Measurements from ENCODE around the gene LTBP4. TPM values are rescaled to one million over a fixed set of nuclear protein-coding genes. Genes with fewer than 3 reads are reported as not detected.

Gene LTBP4
- total RNA-seq, 6 experiments from 2014 or later, result 19.3 to 40.8 (median 34.4) TPM

DNA sequence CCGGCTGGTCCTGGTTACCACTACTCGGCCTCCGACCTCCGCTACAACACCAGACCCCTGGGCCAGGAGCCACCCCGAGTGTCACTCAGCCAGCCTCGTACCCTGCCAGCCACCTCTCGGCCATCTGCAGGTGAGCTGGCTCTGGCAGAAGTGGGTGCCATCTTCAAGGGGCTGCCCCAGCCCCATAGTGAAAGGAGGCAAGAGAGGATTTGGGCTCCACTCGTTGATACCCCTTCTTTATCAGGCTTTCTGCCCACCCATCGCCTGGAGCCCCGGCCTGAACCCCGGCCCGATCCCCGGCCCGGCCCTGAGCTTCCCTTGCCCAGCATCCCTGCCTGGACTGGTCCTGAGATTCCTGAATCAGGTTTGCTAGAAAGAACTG lies 7.1 kb downstream of the LTBP4 start:
- Histone ChIP-seq H3K36me3 (no peaks in the 10 kb centered on the region), H3K27me3 (peaks cover 0 to 3% of the 10 kb centered on the region in 2 donors), H3K4me3 (no peak overlapping the region), H3K27ac (no peak overlapping the region), H3K4me1 (peaks cover 0 to 30% (median 0%) of the 10 kb centered on the region in 4 donors), H3K9me3 (no peaks in the 10 kb centered on the region)
- TF ChIP-seq POLR2A (IDR thresholded peaks at IDR 0.05), result no peak
- TF ChIP-seq, protein P1, sequence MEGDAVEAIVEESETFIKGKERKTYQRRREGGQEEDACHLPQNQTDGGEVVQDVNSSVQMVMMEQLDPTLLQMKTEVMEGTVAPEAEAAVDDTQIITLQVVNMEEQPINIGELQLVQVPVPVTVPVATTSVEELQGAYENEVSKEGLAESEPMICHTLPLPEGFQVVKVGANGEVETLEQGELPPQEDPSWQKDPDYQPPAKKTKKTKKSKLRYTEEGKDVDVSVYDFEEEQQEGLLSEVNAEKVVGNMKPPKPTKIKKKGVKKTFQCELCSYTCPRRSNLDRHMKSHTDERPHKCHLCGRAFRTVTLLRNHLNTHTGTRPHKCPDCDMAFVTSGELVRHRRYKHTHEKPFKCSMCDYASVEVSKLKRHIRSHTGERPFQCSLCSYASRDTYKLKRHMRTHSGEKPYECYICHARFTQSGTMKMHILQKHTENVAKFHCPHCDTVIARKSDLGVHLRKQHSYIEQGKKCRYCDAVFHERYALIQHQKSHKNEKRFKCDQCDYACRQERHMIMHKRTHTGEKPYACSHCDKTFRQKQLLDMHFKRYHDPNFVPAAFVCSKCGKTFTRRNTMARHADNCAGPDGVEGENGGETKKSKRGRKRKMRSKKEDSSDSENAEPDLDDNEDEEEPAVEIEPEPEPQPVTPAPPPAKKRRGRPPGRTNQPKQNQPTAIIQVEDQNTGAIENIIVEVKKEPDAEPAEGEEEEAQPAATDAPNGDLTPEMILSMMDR (IDR thresholded peaks at IDR 0.05), result no peak
- ATAC-seq, result no peak
- intact Hi-C loops (cut with DNase I), result no loop called here
- WGBS (ENCODE audit: insufficient coverage, low coverage, low lambda C conversion rate, missing lambda C conversion rate), result 14% methylated on average over 1 of the region's 14 CpGs
- no peak for DNase-seq

DNA sequence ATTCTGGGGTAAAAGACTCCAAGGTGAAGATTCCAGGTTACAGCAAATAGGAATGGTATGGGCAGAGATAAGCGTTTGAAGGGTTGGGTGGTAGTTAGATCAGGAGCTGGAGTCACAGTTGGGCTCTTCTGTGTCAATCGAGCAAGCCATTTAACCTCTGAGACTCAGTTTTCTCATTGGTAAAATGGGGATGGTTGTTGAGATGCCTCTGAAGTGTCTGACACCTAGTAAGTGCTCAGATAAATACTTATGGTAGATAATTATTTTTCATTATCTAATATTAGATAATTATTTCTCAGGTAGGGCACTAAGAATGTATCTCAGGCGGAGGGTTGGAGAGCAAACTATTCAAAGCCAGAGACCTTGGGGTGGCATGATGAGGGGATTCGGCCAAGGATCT lies 7.8 kb downstream of the LTBP4 start:
- H3K4me3 ChIP-seq, result no peak overlapping the region
- H3K9me3 ChIP-seq, result no peaks in the 10 kb centered on the region
- no peak for DNase-seq
- H3K27me3 ChIP-seq, result peaks cover 0 to 3% of the 10 kb centered on the region in 2 donors
- 52% methylated on average over 3 of the region's 4 CpGs for WGBS (ENCODE audit: insufficient coverage, low coverage, low lambda C conversion rate, missing lambda C conversion rate)
- H3K27ac ChIP-seq, result no peak overlapping the region
- no peak for ATAC-seq
- no peaks in the 10 kb centered on the region for H3K36me3 ChIP-seq
- intact Hi-C loops (cut with DNase I), result no loop called here
- TF ChIP-seq, protein P1 (IDR thresholded peaks at IDR 0.05), result no peak
- TF ChIP-seq POLR2A (IDR thresholded peaks at IDR 0.05), result no peak
- H3K4me1 ChIP-seq, result peaks cover 0 to 30% (median 0%) of the 10 kb centered on the region in 4 donors

- TF ChIP-seq, protein P1 (IDR thresholded peaks at IDR 0.05), result no peak
- TF ChIP-seq POLR2A (IDR thresholded peaks at IDR 0.05), result peak; percentile 37
- ATAC-seq (peak; percentile 73 to 85 (median 76)), DNase-seq (peak; percentile 91 to 93 (median 93))
- peaks cover 0 to 3% of the 10 kb centered on the region in 2 donors for H3K27me3 ChIP-seq
- peak overlapping the region; percentile 35 to 57 (median 53) for H3K4me3 ChIP-seq
- H3K4me1 ChIP-seq, result peaks cover 0 to 23% (median 0%) of the 10 kb centered on the region in 4 donors
- intact Hi-C loops (cut with DNase I), result no loop called here
- H3K9me3 ChIP-seq, result no peaks in the 10 kb centered on the region
- no peaks in the 10 kb centered on the region for H3K36me3 ChIP-seq
- 3% methylated on average over 10 of the region's 50 CpGs for WGBS (ENCODE audit: insufficient coverage, low coverage, low lambda C conversion rate, missing lambda C conversion rate)
- H3K27ac ChIP-seq, result peak overlapping the region in 1 of 3 donors; percentile 29
These were observed 8.6 kb downstream of the LTBP4 start for GRCh38 chr19:40609561-40610395.

DNA sequence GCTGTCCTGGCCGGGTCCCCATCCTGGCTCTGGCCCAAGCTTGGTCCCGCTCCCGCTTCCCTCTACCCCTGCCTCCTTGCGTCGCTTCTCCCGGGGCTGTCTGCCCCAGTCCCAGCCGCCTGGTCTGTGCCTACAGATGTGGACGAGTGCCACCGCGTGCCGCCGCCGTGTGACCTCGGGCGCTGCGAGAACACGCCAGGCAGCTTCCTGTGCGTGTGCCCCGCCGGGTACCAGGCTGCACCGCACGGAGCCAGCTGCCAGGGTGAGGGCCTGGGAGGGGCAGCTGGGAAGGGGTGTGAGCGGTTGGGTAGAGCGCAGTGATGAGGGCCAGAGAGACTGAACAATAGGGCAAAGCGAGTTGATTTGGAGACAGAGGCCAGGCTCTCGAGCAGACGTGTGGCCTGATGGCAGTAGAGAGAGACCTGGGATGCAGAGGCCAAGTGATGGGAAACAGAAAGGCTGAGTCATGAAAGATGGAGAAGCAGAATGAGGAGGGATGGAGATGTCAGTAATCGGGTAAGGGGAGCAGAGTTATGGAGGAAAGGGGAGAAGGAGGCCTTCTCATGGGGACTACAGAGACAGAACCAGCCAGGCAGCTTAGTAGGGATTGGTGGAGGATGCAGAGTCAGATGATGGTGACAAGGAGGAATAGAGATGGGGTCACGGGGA lies 9.4 kb downstream of the LTBP4 start:
- no peaks in the 10 kb centered on the region for H3K36me3 ChIP-seq
- WGBS (ENCODE audit: insufficient coverage, low coverage, low lambda C conversion rate, missing lambda C conversion rate), result 21% methylated on average over 29 of the region's 29 CpGs
- peak in 2 of 3 donors; percentile 65 to 76 for DNase-seq
- intact Hi-C loops (cut with DNase I), result no loop called here
- TF ChIP-seq POLR2A (IDR thresholded peaks at IDR 0.05), result no peak
- TF ChIP-seq, protein P1 (IDR thresholded peaks at IDR 0.05), result no peak
- H3K4me1 ChIP-seq, result peaks cover 0 to 15% (median 0%) of the 10 kb centered on the region in 4 donors
- no peak overlapping the region for H3K27ac ChIP-seq
- H3K27me3 ChIP-seq, result peaks cover 0 to 3% of the 10 kb centered on the region in 2 donors
- no peaks in the 10 kb centered on the region for H3K9me3 ChIP-seq
- peak in 3 of 4 donors; percentile 7 to 16 (median 13) for ATAC-seq
- peak overlapping the region in 2 of 3 donors; percentile 16 to 57 for H3K4me3 ChIP-seq
